ENCODE data around the gene CHD9.
"Not testable (repeated sequence)": the region's sequence is repeated elsewhere in the genome, so short reads cannot be mapped to it uniquely, and the experiment has no call there.

The CHD9 gene

DNA sequence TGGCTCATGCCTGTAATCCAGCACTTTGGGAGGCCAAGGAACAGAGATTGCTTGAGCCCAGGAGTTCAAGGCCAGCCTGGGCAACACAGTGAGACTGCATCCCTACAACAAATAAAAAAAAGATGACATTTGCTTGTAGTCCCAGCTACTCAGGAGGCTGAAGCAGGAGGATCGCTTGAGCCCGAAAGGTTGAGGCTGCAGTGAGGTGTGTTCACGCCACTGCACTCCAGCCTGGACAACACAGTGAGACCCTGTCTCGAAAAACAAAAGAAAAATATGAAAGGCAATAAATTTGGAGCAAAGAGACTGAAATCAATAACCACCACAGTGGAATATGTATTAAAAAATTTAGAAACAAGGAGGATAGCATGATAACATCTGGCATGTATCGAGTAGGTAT is 235.7 kb downstream of the CHD9 start:
- DNase-seq = no peak

DNA sequence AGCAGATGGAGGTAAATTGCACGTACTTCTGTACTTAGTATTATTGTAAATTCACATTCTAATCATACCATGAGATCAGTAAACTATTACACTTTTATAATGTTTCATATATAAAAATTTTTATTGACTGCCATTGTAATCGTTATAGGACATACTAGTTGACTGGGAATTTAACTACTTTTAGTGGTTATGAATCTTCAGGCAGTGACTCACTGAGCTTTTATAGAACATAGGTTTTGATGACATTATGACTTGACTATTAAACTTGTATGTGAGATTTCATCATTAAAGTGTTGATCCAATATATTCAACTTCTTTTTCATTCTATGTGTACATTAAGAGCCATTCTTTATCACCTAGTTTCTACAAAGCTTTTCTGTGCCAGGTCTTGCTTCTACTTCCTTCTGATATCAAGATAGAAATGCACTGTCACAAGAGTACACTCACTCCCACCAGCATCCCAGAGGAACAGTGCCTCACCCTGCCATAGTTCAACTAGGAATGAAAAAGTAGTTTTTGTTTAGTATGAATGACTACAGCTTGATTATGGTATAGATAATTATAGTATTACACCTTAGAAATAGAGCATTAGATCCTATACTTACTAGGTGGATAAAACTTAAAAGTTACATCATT is 237.1 kb downstream of the CHD9 start:
- no peak for DNase-seq

DNA sequence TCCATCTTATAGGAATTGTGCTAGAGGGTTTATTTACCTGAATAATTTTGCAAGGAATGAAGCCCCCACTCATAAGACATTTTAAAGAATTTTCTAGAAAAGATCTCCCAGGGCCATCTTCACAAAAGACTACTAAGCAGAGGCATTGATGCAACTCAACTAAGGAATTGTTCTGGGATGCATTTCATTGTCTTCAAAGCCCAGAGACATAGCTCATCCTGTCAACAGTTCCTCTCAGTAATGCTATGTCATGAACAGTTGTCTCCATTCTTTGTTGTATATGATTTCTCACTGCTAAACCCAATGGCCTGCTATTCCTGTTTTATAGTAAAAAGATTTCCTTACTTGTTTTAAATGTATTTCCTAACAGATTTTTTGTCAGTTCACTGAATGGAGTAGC is 242.7 kb downstream of the CHD9 start:
- no peak for DNase-seq

DNA sequence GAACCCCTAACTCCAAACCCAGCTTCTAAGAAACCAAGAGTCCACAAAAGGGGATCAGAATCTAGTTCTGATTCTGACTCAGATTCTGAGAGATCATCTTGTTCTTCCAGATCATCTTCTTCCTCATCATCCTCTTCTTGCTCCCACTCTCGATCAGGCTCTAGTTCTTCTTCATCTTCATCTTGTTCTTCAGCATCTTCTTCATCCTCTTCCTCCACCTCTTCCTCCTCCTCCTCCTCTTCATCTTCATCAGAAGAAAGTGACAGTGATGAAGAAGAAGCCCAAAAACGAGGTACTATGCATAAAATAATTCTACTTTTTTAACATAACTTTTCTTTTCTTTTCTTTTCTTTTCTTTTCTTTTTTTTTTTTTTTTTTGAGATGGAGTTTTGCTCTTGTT is 249.5 kb downstream of the CHD9 start:
- DNase-seq = no peak

DNA sequence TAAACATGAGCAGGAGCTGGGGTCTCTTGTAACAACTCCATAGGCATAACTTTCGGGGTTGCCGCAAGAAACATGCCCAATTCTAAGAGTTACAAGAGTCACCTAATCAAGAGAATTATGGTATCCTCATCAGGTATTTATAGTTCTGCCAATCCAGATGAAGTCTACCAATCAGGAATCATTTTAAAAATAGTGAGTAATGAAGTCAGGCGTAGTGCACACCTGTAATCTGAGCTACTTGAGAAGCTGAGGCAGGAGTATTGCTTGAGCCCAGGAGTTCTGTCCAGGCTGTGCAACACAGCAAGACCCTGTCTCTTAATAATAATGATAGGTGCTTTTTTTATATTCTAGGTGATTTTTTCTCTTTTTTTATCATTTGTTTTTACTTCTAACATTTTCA is 251.0 kb downstream of the CHD9 start:
- DNase-seq = no peak

DNA sequence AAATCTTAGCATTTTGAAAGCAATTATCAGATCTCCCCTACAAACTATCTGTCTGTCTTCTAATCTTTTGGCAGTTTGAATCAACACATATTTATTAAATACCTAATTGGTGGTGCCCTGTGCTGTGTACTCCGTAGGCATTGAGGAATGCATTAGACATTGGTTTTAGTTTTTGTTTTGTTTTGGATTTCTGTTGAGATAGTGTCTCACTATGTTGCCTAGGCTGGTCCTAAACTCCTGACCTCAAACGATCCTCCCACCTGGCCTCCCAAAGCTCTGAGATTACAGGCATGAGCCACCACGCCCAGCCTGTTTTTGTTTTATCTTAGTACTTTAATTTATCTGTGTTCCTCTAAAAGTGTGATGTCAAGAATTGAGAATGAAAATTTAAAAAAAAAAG is 254.7 kb downstream of the CHD9 start:
- no peak for DNase-seq

DNA sequence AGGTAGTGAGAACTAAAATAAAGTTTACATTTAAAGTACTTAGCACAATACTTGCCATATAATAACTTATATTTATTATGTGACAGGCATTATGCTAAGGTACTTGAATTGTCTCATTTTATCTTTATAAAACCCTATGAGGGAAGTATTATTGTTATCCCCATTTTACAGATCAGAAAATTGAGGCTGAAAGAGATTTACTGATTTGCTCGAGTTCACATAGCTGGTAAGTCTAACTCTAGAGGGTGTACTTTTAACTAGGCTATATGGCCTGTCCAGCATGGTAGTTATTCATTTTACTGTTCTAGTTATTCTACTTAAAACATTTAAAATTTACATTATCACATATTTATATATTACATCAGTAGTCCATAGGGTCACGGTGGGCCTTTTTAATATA is 266.2 kb downstream of the CHD9 start:
- DNase-seq = no peak

DNA sequence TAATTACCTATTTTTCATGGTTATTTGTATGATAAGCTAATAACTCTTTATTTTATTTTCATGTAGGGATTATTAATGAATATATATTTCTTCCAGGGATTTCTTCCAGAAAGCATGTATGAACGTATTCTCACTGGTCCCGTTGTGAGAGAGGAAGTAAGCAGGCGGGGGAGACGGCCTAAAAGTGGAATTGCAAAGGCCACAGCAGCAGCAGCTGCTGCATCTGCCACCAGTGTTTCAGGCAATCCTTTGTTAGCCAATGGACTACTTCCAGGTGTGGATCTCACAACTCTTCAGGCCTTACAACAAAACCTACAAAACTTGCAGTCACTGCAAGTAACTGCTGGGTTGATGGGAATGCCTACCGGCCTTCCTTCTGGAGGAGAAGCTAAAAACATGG is 269.1 kb downstream of the CHD9 start:
- DNase-seq = no peak

DNA sequence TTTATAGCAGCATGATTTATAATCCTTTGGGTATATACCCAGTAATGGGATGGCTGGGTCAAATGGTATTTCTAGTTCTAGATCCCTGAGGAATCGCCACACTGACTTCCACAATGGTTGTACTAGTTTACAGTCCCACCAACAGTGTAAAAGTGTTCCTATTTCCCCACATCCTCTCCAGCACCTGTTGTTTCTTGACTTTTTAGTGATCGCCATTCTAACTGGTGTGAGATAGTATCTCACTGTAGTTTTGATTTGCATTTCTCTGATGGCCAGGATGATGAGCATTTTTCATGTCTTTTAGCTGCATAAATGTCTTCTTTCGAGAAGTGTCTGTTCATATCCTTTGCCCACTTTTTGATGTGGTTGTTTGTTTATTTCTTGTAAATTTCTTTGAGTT is 276.2 kb downstream of the CHD9 start:
- DNase-seq = not testable (repeated sequence)

DNA sequence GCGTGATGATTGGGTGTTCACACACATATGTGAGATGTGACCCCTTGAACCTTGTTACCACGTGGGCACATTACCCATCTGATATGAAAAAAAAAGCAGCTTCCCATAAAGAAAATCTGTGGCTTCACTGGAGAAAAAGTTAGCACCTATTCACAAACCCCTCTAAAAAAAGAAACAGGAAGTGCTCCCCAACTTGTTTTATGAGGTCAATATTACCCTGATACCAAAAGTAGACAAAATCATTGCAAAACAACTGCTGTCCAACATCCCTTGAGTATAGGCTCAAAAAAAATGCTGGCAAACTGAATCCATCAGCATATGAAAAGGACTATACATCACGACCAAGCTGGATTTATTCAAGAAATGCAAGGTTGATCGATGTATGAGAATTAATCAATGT is 279.8 kb downstream of the CHD9 start:
- DNase-seq = no peak

DNA sequence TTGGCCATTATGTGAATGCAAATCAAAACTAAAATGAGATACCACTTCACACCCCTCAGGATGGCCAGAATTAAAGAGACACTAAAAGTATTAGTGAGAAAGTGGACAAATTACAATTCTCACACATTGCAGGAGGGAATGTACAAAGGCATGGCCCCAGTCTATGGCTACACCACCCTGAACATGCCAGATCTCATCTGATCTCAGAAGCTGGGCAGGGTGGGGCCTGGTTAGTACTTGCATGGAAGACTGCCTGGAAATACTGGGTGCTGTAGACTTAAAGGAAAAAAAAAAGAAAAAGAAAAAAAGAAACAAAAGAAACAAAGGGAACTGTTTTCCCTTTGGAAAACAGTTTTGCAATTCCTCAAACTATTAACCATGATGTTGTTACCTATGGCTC is 282.5 kb downstream of the CHD9 start:
- no peak for DNase-seq

DNA sequence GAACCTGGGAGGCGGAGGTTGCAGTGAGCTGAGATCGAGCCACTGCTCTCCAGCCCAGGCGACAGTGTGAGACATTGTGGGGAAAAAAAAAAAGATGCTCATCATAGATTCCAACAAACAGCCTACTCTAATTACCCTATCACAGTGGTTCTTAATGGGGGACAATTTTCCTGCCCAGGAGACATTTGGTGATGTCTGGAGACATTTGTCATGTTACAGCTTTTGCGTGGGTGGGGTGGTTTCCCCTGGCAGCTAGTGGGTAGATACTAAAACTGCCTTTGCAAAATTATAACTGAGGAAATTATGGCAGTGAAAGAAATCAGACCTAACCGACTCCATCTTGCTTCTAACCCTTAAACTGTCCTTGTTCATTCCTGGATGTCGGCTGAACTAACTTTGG is 287.0 kb downstream of the CHD9 start:
- no peak for DNase-seq

DNA sequence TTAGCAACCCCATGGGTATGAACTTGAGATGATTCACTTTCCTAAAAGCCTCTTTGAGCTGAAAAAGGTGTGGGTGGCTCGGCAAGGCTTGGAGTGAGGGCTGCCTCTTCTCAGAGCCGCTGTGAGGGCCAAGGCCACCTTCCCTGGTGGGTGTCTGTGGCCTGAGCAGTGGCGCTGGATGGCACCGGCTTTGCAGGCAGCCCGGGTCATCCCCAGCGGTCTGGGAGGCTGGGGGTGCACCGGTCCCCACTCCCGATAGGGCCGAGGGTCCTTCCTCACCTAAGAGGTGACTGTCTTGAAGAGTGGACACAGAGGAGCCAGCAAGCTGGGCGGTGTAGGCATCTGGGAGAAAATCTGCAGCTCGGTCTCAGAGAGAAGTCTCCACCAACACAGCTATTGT is 300.3 kb downstream of the CHD9 start:
- DNase-seq = no peak

DNA sequence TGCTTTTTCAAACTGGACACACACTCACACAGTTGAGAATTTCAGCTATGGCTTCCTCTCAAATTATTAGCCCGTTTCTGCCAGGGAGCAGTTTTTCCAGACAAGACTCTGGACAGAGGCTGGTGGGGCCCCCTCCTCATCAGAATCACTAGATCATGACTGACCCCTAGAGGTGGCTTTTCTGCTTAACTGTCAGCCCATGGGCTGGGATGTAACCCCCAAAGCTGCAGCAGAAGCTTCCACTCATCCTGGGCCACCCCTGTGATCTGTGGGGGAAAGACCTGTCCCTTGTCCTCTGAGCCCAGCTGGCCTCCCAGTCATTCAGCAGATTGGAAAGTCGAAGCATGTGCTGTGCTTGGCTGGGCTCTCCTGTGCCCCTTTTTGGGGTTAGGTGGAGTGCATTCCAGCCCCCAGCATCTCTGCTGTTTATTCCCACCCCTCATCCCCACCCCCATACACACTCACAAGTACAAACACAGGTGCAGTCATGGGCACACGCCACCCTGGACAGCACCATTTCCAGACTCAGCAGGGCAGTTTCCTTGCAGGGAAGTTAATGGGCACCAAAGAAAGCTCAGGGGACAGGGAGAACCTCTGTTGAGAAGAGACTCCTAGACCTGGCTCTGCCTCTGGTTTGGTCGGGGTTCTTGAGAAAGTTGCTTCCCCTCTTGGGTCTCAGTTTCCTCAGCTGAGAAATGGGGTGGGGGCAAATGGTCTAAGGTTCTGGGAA is 301.9 kb downstream of the CHD9 start:
- no peak for DNase-seq

DNA sequence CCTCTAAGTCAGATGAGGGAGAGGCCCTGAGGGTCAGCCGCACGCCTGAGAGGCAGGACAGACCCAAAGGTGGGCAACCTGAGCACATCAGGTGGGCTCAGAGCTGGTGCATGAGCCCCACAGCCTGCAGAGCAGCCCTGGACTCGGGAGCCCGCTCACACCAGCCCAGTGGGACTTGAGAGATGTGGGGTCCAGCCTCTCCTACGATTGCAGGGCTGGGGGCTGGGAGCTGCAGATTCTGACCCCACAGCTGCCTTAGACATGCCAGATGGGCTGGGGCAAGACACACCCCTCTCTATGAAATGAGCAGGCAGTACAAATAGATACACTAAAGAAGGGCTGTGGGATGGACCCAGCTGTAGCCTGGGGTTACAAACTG is 302.4 kb downstream of the CHD9 start:
- no peak for DNase-seq

DNA sequence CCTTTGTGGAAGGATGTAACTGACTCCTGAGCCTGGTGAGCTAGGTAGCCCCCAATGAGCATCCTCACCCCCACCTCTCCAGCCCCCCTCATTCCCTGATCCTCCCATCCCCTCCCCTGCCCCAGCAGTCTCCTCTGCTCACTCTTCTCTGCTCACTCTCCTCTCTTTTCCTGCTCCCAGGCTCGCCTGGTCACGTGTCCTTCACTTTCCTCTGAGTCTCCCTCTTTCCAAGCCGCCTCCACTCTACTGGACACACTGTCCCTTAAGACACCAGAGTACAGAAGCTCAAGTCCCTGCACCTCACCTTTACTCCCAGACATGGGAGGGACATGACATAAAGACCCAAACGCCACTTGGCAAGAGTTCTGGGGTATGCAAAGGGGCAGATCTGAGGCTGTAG is 303.2 kb downstream of the CHD9 start:
- DNase-seq = no peak

DNA sequence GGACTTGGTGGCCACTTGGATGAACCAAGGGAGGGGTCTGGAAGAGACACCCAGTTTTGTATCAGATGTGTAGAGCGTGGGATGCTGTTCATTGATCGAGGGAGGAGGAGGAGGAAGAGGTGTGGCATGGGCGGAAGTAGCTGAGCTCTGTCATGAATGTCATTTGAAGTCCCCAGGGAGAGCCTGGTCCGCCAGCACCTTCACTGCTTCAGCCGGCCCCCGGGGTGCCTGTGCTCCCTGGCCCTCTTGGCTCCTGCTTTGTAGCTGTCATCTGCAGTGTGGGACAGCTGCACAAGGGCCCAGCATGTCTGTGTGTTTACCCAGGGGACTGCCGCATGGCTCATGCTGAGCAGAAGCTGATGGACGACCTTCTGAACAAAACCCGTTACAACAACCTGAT is 304.1 kb downstream of the CHD9 start:
- no peak for DNase-seq

DNA sequence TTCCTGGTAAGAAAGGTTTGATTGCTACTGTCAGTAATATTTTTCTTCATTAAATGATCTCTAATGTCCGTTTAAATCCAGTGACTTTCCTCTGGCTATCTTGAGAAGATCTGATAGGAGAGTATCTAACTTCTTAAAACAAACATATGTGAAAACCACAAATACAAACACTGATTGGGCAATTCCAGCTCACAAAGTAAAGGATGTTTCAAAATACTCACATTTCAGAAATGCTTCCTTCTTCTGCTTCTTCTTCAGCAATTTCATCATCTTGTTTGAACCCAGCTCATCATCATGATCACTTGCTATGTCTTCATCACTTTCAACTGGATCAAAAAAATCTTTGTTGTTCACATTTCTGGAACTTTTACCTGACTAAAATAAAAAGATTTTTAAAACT is 315.1 kb downstream of the CHD9 start:
- no peak for DNase-seq

DNA sequence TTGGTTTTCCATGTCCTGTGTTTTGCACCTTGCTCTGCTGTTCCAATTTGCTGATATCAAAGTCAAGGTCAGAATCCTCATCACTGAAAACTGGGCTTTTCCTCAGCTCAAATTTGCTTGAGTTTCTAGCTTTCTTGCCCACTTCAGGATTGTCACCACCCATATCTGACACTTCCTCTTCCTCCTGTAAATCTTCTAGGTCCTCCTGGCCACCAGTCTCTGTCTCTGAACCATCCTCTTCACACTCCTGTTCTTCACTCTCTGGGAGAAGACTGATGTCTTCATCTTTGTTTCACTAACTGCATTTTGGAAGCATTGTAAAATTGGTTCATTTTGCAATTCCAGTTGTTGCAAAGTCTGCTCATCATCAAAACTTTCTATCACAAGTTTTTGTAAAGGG is 316.0 kb downstream of the CHD9 start:
- DNase-seq = no peak

DNA sequence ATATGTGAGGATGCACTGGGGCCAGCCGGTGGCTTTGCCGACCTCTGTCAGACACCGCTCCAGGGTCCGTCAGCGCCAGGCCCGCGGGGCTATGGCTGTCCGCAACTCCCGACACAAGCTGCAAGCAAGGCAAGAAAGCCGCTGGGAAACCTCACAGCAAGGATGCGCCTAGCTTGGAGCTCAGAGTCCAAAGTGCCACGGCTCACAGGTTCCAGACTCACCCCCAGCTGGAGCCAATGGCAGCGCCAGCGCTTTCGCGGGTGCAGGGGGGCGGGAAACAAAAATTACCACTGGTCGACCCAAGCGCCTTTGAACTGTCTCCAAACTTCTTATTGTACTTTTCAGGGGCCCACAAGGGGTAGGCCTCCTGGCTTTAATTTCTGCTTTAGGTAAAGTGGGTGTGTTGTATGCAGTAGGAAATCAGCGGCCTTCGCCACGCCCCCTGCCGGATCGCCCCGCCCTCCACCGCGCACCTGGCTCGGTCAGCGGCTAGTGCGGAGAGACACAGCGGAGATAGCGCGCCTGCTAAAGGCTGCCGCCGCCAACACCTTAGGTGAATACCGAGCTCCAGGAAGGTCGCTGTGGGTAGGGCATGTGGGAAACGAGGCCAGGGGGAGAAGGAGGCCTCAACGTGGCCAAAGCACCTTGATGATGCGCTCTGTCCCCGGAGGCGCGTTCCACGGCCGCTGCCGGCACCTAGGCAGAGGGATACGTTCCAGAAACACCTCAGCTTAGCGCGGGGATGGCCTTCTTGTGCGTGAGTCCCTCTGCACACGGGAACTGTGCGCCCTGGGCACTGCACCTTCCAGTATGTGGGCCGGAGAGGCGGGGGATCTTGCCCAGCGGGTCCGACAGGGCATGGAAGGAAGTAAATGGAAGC is 318.4 kb downstream of the CHD9 start:
- no peak for DNase-seq

DNA sequence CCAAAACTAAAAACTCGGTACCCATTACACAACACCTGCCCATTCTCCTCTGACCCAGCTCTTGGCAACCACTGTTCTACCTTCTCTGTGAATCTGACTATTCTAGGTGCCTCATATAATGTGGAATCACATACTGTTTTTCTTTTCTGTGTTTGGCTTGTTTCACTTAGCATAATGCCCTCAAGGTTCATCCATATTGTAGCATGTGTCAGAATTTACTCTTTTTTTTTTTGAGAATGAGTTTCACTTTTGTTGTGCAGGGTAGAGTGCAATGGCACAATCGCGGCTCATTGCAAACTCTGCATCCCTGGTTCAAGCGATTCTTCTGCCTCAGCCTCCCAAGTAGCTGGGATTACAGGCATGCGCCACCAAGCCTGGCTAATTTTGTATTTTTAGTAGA is 320.0 kb downstream of the CHD9 start:
- no peak for DNase-seq

DNA sequence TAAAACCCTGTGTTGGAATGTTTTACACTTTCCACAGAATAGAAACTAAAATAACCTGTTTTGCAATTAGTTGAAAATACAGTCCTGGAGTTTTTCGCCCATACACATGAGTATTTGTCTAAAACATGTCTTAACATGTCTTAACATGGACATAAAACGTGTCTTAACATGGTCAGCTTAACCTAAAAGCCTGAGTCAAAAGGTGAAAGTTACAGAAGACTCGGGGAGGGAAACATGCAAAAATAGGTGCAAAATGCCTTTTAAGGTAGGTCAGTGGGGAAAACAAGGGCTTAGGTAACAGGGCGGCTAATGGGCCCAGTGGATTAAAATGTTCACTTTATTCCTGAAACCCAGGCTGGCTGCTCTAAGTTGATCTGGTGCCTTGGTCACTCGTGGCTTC is 323.3 kb downstream of the CHD9 start:
- no peak for DNase-seq
